Measurements from ENCODE around the gene IMMT.

IMMT gene

DNA sequence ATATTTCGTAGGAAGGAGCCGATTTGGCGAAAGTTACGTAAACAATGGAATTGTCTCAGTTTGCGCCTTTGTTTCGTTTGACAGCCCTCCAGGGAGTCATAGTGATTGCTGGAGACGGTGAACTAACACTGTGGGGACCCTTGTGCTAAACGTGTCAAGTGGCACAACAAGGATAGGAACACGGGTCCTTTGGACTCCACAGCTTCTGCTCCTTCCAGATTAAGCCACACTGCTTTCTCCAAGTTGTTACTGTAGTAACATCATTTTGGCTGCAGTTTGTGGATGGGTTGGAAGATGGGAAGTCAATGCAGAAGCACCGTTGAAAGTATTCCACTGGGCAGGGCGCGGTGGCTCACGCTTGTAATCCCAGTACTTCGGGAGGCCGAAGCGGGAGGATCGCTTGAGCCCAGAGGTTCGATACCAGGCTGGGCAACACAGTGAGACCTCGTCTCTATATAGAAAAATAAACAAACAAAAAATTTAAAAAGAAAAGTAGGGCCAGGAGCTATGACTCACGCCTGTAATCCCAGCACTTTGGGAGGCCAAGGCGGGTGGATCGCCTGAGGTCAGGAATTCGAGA lies 636 bp upstream of the IMMT start:
- DNase-seq: peak; percentile 35

DNA sequence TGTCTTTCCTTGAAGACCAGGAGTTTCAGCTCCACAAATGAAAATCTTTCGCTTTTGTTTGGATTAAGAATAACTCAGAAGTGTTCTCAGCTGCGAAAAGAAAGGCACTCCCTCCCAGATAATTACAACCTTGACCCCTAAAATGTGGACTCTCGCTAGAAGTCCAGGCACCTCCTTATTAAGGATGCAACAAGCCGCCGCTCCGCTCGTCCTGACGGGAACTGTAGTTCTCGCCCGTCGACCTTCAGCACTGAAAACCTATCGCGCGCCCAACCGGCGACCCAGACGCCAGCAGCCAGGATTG lies 559 bp downstream of the IMMT start:
- DNase-seq: no peak

DNA sequence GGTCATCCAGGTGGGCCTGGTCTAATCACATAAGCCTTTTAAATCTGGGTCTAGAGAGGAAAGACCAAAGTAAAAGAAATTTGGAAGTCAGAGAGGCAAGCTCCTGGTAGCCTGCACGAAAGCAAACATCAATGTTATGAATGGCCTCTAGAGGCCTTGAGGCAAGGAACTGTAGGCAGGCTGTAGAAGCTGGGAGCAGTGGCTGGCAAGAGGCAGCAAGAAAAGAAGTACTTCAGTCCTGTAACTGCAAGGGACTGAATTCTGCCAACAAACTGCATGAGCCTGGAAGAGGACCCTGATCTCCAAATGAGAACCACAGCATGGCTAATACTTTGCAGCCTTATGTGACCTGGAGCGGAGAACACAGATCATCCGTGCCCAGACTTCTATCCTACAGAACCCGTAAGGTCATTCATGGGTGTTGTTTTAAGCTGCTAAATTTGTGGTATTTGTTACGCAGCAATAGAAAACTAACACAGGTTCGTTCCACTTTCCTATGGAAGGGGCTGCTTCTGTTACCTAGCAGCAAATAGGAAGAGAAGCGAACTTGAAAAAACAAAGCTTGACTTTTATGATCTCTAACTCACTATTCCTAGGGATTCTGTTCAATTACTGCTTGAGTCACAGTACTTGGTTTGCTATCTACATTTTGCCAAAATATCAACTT lies 1.2 kb downstream of the IMMT start:
- DNase-seq: no peak

DNA sequence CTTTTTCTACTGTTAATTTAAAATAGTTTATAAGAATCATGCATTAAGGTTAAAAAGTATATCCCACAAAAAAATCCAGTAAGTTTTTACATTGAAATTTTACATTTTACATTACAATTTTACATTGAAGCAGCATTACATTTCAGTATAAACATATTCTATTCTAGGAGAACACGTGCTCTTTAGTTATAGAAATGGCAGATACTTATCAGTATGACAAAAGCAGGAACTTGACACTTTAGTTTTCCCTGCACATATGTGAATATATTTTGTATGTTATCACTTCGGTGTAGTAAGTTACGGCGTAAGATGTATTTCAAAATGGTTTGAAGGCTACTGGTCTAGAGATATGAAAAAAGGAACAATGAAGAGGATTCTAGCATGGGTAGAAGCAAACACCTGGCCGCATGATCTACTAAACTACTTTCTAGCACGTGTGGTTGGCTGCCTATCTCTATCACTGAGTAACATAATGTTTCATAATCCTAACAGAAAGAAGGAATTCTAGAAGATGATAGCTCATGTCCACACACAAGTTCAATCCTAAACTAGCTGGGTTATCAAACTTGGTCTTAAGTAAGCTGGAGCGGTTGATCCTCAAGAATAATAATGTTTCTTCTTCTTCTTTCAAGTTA lies 5.4 kb downstream of the IMMT start:
- no peak for DNase-seq

GRCh38 chr2:86186431-86186830 lies 8.8 kb downstream of the IMMT start:
- no peak for DNase-seq

GRCh38 chr2:86185517-86186212 lies 9.6 kb downstream of the IMMT start:
- no peak for DNase-seq

DNA sequence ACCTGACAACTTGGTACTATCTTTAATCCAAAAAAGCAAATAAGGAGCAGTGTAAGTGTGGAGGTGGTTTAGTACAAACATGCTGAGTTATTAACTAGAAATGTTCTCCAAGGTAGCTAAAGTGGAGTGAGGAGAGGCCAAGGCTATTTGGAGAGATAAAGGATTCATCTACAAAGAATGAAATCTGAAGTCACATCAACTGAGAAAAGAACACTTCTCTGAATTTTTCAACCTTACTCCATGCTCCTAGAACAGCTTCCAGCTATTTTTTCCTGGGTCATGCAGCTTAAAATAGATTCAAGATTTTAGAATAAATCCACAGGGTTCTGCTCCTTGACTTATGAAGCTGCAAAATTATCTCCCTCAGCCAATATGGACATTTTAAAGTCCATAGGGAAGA lies 18.7 kb downstream of the IMMT start:
- no peak for DNase-seq

- no peak for DNase-seq
Observed at GRCh38 chr2:86175828-86176227, 19.4 kb downstream of the IMMT start.

DNA sequence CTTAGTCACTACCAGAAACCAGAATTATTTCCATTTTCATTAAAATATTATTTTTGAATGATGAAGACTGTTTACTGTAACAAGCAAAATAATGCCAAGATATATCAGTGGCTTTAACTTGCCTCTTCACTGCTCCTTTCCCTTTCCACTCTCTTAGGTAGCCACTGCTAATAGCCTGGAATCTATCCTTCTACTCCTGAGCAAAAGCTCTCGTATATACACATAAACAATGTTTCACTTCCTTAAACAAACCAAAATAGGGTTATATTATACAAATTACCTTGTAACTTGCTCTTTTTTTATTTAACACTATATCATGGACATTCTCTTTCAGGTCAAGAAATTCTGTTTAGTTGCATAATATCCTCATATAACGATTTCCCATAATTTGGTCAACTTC lies 20.8 kb downstream of the IMMT start:
- no peak for DNase-seq

- no peak for DNase-seq
Observed at GRCh38 chr2:86172610-86173009, 22.7 kb downstream of the IMMT start.

DNA sequence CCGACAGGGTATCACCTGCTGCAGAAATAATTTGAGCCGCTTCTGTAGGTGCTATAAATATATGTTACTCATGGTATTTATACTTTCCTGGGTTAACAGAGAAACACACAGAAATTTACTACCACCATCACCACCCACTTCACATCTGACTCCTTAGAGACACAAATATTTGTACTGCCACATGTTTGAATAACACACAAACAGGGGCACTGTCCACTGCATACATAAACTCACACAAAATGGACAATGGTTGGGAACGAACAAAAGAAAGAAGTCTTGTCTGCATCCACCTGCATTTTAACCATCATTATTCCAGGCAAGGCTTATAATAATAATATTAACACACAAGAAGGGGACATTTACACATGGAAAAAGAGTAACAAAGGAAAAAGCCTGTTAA lies 24.0 kb downstream of the IMMT start:
- peak; percentile 11 for DNase-seq

DNA sequence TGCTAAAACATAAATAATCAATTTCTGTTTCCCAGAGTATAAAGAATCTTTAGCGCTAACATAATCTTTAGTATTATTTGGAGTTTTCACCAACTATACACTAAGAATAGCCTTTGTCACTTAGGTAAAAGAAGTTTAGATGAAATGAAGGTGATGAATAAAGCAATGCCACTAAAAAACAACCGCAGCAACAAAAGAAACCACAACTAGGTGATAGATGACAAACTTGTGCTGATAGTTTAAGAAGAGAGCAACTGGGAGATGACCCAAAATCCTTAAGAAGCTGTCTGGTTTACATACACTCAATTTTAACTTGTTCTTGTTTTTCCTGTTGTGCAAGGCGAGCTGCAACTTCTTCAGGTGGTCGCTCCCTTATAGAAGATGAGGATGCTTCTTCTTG lies 24.8 kb downstream of the IMMT start:
- no peak for DNase-seq

GRCh38 chr2:86160156-86160952 lies 34.9 kb downstream of the IMMT start:
- DNase-seq: no peak

DNA sequence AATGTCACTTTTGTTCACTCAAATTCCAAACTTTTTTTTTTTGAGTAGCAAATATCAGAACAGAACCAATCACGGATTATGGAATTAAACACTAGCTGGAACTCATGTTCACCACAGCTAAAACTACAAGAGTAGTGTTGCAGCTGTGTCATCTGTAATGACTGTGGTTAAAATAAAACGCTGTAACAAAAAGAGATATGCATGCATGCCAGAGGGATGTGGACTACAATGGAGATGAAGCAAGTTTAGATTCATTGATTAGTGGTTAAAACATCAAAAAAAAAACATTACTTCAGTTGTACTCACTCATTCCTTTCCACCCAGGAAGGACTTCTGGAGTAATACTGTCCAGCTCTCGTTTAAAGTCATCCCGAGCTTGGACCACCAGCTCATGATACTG lies 37.0 kb downstream of the IMMT start:
- no peak for DNase-seq

GRCh38 chr2:86157009-86157556 lies 38.2 kb downstream of the IMMT start:
- DNase-seq: no peak

- DNase-seq: no peak
Observed at GRCh38 chr2:86150502-86150901, 44.8 kb downstream of the IMMT start.

DNA sequence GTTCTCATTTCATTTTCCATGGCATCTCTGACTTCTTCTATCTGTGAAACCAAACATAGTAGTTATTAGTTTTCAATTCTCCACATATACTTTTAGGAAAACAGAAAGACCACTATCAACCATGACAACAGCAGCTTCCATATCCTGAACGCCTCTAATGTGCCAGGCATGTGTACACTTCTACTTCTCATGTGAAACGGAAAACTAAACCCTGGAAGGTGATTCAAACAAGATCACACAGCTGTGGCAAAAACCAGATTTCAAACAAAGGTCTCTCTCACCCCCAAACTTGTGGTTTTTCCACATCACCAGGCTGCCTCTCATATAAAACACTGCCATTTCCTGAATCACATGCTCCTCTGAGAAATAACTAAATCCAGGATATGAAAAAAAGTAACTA lies 47.5 kb downstream of the IMMT start:
- no peak for DNase-seq

- DNase-seq: no peak
Observed at GRCh38 chr2:86143926-86144685, 51.2 kb downstream of the IMMT start.

GRCh38 chr2:86143307-86143706 lies 52.0 kb downstream of the IMMT start:
- no peak for DNase-seq

GRCh38 chr2:86142436-86143257 lies 52.6 kb downstream of the IMMT start:
- DNase-seq: no peak

DNA sequence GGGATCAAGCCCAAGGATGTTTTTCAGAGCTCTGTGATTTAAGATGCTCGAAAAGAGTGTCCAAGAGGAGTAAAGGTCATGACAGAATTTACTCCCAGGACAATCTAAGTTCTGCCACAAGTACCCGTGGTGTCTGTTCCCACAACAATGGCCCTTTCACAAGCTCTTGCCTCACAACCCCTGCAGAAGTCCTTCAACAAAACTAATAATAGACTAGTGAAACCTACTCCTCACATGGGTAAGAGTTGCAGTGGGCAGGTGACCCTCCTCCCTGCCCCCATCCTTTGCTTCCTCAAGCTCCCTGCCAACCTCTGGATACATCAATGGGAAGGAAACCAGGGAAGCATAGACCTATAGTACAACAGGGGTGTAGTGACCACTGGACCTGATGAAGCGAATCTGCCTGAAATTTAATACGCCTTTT lies 54.3 kb downstream of the IMMT start:
- no peak for DNase-seq

All from NCI-H748 treated with DMSO at 0.1 percent for 48 hours (cell line).